Suppressor macrophage treated with lipopolysaccharide for 4 hours (primary cell): ENCODE measurements around the gene DCP1A.
"Not testable (repeated sequence)": the region's sequence is repeated elsewhere in the genome, so short reads cannot be mapped to it uniquely, and the experiment has no call there.

Experiments
- DNase-seq: peaks from one replicate; pipeline ENCODE4 v3.0.0-alpha.2; 2020

The DCP1A gene

GRCh38 chr3:53327986-53328385, 19.4 kb downstream of the DCP1A start:
- peak; percentile 57 for DNase-seq

- no peak for DNase-seq
Measured at GRCh38 chr3:53324105-53324504, 23.2 kb downstream of the DCP1A start.

GRCh38 chr3:53320697-53321096, 26.6 kb downstream of the DCP1A start:
- no peak for DNase-seq

GRCh38 chr3:53318522-53318921, 28.8 kb downstream of the DCP1A start:
- no peak for DNase-seq

GRCh38 chr3:53312832-53313231, 34.5 kb downstream of the DCP1A start:
- DNase-seq: no peak

- no peak for DNase-seq
Measured at GRCh38 chr3:53311882-53312281, 35.5 kb downstream of the DCP1A start.

GRCh38 chr3:53303957-53304356, 43.4 kb downstream of the DCP1A start:
- no peak for DNase-seq

GRCh38 chr3:53303549-53303948, 43.8 kb downstream of the DCP1A start:
- DNase-seq: no peak

GRCh38 chr3:53300826-53301225, 46.5 kb downstream of the DCP1A start:
- DNase-seq: peak; percentile 29

GRCh38 chr3:53299611-53300023, 47.7 kb downstream of the DCP1A start:
- peak; percentile 75 for DNase-seq

GRCh38 chr3:53295410-53295809, 51.9 kb downstream of the DCP1A start:
- no peak for DNase-seq

GRCh38 chr3:53293867-53294266, 53.5 kb downstream of the DCP1A start:
- no peak for DNase-seq

- no peak for DNase-seq
Measured at GRCh38 chr3:53288214-53288613, 59.1 kb downstream of the DCP1A start.

- peak; percentile 71 for DNase-seq
Measured at GRCh38 chr3:53287131-53287629, 60.2 kb downstream of the DCP1A start.

- no peak for DNase-seq
Measured at GRCh38 chr3:53286727-53287126, 60.6 kb downstream of the DCP1A start.

GRCh38 chr3:53282581-53282980, 64.8 kb downstream of the DCP1A start:
- no peak for DNase-seq

- DNase-seq: no peak
Measured at GRCh38 chr3:53278667-53279066, 68.7 kb downstream of the DCP1A start.

- no peak for DNase-seq
Measured at GRCh38 chr3:53274938-53275605, 72.3 kb downstream of the DCP1A start.

GRCh38 chr3:53273146-53273670, 74.1 kb downstream of the DCP1A start:
- DNase-seq: no peak

- peak; percentile 87 for DNase-seq
Measured at GRCh38 chr3:53269888-53270880, 77.2 kb downstream of the DCP1A start.

- DNase-seq: not testable (repeated sequence)
Measured at GRCh38 chr3:53269193-53269592, 78.2 kb downstream of the DCP1A start.

- no peak for DNase-seq
Measured at GRCh38 chr3:53267766-53268165, 79.6 kb downstream of the DCP1A start.

- DNase-seq: no peak
Measured at GRCh38 chr3:53264718-53265117, 82.6 kb downstream of the DCP1A start.

- no peak for DNase-seq
Measured at GRCh38 chr3:53263907-53264306, 83.4 kb downstream of the DCP1A start.
